ENCODE measurements around the gene ALG9.
A peak's percentile ranks its signal among the peaks of the same experiment; 100 is the strongest.
"Not testable (repeated sequence)": the region's sequence is repeated elsewhere in the genome, so short reads cannot be mapped to it uniquely, and the experiment has no call there.

The ALG9 gene

GRCh38 chr11:111792314-111792713 lies 79.1 kb downstream of the ALG9 start:
- no peak for DNase-seq

GRCh38 chr11:111788464-111788863 lies 82.9 kb downstream of the ALG9 start:
- no peak for DNase-seq

GRCh38 chr11:111788051-111788450 lies 83.3 kb downstream of the ALG9 start:
- DNase-seq, result no peak

- no peak for DNase-seq
These were observed 85.4 kb downstream of the ALG9 start for GRCh38 chr11:111785886-111786412.

GRCh38 chr11:111785076-111785475 lies 86.3 kb downstream of the ALG9 start:
- DNase-seq, result no peak

GRCh38 chr11:111784311-111784710 lies 87.1 kb downstream of the ALG9 start:
- DNase-seq, result not testable (repeated sequence)

- DNase-seq, result no peak
These were observed 89.2 kb downstream of the ALG9 start for GRCh38 chr11:111782109-111782741.

GRCh38 chr11:111779118-111779517 lies 92.3 kb downstream of the ALG9 start:
- DNase-seq, result no peak

GRCh38 chr11:111778047-111778558 lies 93.3 kb downstream of the ALG9 start:
- no peak for DNase-seq

GRCh38 chr11:111777094-111778046 lies 94.0 kb downstream of the ALG9 start:
- DNase-seq, result peak; percentile 70

- DNase-seq, result no peak
These were observed 94.8 kb downstream of the ALG9 start for GRCh38 chr11:111776398-111777093.

- DNase-seq, result no peak
These were observed 96.2 kb downstream of the ALG9 start for GRCh38 chr11:111774955-111775710.

- no peak for DNase-seq
These were observed 98.8 kb downstream of the ALG9 start for GRCh38 chr11:111772535-111772934.

GRCh38 chr11:111771205-111771604 lies 100.2 kb downstream of the ALG9 start:
- DNase-seq, result not testable (repeated sequence)

GRCh38 chr11:111770581-111771134 lies 100.7 kb downstream of the ALG9 start:
- no peak for DNase-seq

GRCh38 chr11:111766834-111767142 lies 104.6 kb downstream of the ALG9 start:
- no peak for DNase-seq

GRCh38 chr11:111765984-111766833 lies 105.2 kb downstream of the ALG9 start, which contains the start of gene PPP2R1B:
Gene PPP2R1B (minus strand): TSS chr11:111766389. CDS start chr11:111766361, 28 bp downstream.
- DNase-seq, result peak; percentile 73

- no peak for DNase-seq
These were observed 105.9 kb downstream of the ALG9 start for GRCh38 chr11:111765320-111765983.

GRCh38 chr11:111764621-111765020 lies 106.8 kb downstream of the ALG9 start:
- DNase-seq, result no peak

GRCh38 chr11:111762981-111763643 lies 108.3 kb downstream of the ALG9 start:
- no peak for DNase-seq

Data from CD4-positive, alpha-beta T cell treated with Interleukin-10 for 1 hour (primary cell).